22Rv1 (cell line): ENCODE measurements around the gene TFCP2L1.

Experiments
- H3K27ac ChIP-seq: fragments of 450-650 bp; 2 replicates; pipeline ENCODE4 v1.5.1; 2017
- ZFX ChIP-seq: fragments of 450-650 bp; IDR thresholded peaks from 2 replicates; pipeline ENCODE4 v1.6.1; 2017; ENCODE audit warnings: antibody characterized with exemption, borderline replicate concordance
- TF ChIP-seq, protein P1 (sequence below): fragments of 450-650 bp; IDR thresholded peaks from 2 replicates; pipeline ENCODE4 v1.5.1; 2017; ENCODE audit warnings: mild to moderate bottlenecking

Gene TFCP2L1

GRCh38 chr2:121196849-121197155, 88.2 kb downstream of the TFCP2L1 start:
- H3K27ac ChIP-seq = no peak overlapping the region
- TF ChIP-seq ZFX = no peak
- TF ChIP-seq, protein P1, sequence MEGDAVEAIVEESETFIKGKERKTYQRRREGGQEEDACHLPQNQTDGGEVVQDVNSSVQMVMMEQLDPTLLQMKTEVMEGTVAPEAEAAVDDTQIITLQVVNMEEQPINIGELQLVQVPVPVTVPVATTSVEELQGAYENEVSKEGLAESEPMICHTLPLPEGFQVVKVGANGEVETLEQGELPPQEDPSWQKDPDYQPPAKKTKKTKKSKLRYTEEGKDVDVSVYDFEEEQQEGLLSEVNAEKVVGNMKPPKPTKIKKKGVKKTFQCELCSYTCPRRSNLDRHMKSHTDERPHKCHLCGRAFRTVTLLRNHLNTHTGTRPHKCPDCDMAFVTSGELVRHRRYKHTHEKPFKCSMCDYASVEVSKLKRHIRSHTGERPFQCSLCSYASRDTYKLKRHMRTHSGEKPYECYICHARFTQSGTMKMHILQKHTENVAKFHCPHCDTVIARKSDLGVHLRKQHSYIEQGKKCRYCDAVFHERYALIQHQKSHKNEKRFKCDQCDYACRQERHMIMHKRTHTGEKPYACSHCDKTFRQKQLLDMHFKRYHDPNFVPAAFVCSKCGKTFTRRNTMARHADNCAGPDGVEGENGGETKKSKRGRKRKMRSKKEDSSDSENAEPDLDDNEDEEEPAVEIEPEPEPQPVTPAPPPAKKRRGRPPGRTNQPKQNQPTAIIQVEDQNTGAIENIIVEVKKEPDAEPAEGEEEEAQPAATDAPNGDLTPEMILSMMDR = no peak

DNA sequence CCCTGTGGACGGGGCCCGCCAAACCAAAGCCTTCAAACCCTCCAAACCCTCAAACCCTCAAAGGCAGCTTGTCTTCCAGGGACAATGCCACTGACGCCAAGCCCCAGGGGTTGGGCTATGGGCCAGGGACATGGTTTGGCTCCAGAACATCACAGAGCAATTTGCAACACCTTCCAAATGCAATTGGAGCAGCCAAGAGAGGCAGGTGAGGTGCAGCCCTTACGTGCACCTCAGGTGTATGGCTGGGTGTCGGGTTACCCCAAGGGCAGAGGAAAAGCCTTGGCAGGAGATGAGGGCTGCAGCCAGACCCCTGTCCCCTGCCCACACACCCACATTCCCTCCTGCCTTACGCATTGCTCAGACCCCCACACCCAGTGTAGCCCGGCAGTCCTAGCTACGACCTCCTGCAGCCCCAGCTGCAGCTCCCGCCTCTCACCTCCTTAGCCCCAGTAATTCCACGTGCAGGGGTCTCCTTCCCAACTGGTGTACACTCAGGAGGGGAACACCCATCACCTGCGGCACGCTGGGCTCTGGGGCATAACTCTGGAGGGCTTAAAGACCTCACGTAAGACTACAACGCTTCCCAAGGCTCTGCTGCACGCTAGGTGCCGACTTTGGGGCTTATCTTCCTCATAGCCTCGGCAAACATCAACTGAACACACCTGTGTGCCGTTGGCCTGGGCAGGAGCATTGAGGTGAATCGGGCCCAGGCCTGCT, 88.7 kb downstream of the TFCP2L1 start:
- no peak overlapping the region for H3K27ac ChIP-seq
- TF ChIP-seq, protein P1 = no peak
- no peak for TF ChIP-seq ZFX

DNA sequence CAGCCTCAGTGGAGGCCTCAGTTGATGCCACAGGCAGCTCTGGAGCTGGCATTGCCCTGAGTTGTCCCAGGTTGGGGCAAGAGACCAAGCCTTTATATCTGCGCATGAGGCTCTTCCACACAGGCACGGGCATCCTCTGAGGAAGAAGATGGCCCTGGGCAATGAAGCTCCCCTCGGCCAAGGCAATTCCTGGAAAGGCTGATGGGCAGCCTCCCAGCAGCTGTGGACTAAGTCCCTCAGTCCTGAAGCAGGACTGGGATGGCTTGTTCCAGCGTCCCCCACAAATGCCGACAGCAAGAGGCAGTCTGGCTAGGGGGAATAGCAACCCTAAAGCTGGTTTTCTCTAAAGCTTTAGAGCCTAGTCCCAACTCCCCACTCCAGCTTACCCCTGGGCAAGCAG, 90.0 kb downstream of the TFCP2L1 start:
- TF ChIP-seq, protein P1 = no peak
- TF ChIP-seq ZFX = no peak

GRCh38 chr2:121194626-121195025, 90.4 kb downstream of the TFCP2L1 start:
- TF ChIP-seq ZFX = no peak
- TF ChIP-seq, protein P1 = no peak
- H3K27ac ChIP-seq = no peak overlapping the region

More for the DNA sequence above, 90.0 kb downstream of the TFCP2L1 start:
- no peak overlapping the region for H3K27ac ChIP-seq

DNA sequence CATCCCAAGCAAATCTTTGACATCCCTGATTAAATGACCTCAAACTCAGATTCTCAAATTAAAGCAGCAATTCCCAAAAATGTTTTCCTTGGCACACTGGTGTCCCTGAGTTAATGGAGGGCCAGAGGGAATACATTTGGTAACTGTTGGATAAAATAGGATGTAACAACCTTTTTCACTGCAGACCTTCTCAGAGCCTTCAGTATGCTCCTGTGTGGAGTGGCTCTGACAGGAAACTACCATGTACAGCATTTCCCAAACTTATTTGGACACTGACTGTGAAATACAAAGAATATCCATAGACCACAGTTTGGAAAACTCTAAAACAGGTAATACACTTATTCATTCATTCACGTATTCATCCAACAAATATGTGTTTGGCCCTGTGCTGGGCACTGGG, 91.8 kb downstream of the TFCP2L1 start:
- no peak for TF ChIP-seq ZFX
- TF ChIP-seq, protein P1 = no peak
- H3K27ac ChIP-seq = no peak overlapping the region

- TF ChIP-seq, protein P1 = no peak
- no peak for TF ChIP-seq ZFX
- no peak overlapping the region for H3K27ac ChIP-seq
Observed at GRCh38 chr2:121192576-121192975, 92.4 kb downstream of the TFCP2L1 start.

- TF ChIP-seq ZFX = no peak
- TF ChIP-seq, protein P1 = no peak
- no peak overlapping the region for H3K27ac ChIP-seq
Observed at GRCh38 chr2:121191191-121192170, 93.5 kb downstream of the TFCP2L1 start.
